Epithelial cell of esophagus (primary cell): Measurements from ENCODE around the gene SLC6A6.
A peak's percentile ranks its signal among the peaks of the same experiment; 100 is the strongest.

Source experiments
- DNase-seq: peaks from one replicate; pipeline ENCODE4 v3.0.0; 2010; ENCODE audit warnings: low read depth
- H3K4me3 ChIP-seq: 2 replicates; pipeline ENCODE4 v1.5.1; 2011; ENCODE audit warnings: mild to moderate bottlenecking, low read length, control low read depth
- TF ChIP-seq, protein P1 (sequence below): IDR thresholded peaks from 2 replicates; pipeline ENCODE4 v1.5.1; 2011; ENCODE audit warnings: low read depth, mild to moderate bottlenecking, low read length, control low read depth, inconsistent platforms; ENCODE audit not compliant: insufficient read depth; ENCODE audit errors: missing control alignments

The SLC6A6 gene

DNA sequence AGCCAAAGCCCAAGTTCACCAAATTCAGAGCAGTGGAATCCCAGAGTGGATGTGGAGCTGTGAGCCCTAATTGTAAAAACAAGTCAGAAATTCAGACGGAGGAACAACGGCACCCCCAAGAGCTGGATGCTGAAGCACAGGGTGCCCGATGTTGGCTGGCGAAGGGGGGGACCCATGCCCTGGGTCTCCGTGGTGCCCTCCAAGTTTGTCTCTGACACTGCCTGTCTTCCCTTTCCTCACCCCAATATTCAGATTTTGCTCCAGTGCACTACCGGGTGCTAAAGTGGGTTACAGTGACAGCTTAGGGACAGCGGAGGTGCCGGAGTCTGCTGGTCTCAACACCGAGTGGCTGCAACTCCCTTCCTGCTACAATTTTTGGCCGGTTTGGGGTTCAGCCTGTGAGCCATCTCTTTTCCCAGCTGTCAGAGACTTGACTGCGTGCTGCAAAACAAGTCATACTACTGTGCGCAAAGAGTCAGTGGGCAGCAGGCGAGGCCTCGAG, 131.1 kb downstream of the SLC6A6 start:
- DNase-seq = no peak
- no peak overlapping the region for H3K4me3 ChIP-seq
- TF ChIP-seq, protein P1, sequence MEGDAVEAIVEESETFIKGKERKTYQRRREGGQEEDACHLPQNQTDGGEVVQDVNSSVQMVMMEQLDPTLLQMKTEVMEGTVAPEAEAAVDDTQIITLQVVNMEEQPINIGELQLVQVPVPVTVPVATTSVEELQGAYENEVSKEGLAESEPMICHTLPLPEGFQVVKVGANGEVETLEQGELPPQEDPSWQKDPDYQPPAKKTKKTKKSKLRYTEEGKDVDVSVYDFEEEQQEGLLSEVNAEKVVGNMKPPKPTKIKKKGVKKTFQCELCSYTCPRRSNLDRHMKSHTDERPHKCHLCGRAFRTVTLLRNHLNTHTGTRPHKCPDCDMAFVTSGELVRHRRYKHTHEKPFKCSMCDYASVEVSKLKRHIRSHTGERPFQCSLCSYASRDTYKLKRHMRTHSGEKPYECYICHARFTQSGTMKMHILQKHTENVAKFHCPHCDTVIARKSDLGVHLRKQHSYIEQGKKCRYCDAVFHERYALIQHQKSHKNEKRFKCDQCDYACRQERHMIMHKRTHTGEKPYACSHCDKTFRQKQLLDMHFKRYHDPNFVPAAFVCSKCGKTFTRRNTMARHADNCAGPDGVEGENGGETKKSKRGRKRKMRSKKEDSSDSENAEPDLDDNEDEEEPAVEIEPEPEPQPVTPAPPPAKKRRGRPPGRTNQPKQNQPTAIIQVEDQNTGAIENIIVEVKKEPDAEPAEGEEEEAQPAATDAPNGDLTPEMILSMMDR = no peak

DNA sequence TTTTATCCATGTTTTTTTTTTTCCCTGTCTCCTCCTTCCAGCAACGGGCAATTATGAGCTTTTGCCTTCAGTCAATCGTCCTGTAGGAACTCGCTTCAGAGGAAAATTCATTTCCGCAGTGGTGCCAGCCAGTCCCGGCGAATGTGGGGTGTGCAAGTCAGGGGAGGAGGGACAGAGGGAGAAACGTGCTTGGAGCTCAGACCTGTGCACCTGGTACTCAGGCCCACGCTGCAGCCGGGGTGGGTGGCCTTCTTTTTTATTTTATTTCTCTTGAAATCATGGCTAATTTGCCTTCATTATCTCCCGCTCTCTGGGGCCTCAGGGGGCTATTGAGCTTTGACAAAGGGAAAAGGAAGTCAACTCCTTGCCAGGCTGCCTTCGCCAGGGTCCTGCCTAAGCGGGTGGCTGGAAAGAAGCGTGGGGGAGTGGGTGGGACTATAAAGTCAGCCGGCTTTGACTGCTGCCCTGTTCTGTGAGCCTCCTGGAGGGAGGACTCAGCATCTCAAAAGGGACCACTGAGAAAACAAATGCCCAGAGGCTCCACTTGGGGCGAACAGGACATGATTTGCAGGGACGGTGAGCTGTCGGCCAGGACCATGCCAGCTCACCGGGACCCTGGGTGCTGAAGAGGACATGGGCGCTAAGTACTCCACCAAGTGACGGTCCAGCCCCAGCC, 132.2 kb downstream of the SLC6A6 start:
- TF ChIP-seq, protein P1 = no peak
- peak; percentile 21 for DNase-seq
- no peak overlapping the region for H3K4me3 ChIP-seq

DNA sequence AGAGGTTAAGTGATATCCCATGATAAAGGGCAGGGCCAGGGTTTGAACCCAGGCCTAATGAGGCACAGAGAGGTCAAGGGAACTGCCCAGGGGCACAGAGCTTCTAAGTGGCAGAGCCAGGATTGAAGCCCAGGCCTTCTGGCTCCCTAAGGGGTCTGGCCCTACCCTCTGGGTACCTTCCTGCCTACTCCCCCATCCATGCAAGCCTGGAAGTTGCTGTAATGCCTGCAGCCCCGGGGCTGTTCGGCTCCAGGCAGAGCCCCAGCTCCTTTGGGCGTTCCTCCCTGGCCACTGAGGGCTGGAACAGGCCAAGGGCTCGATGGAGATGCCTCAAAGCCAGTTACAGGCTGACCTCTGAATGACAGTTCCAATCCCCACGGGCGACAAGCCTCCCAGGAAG, 133.2 kb downstream of the SLC6A6 start:
- TF ChIP-seq, protein P1 = no peak
- H3K4me3 ChIP-seq = no peak overlapping the region
- DNase-seq = no peak

DNA sequence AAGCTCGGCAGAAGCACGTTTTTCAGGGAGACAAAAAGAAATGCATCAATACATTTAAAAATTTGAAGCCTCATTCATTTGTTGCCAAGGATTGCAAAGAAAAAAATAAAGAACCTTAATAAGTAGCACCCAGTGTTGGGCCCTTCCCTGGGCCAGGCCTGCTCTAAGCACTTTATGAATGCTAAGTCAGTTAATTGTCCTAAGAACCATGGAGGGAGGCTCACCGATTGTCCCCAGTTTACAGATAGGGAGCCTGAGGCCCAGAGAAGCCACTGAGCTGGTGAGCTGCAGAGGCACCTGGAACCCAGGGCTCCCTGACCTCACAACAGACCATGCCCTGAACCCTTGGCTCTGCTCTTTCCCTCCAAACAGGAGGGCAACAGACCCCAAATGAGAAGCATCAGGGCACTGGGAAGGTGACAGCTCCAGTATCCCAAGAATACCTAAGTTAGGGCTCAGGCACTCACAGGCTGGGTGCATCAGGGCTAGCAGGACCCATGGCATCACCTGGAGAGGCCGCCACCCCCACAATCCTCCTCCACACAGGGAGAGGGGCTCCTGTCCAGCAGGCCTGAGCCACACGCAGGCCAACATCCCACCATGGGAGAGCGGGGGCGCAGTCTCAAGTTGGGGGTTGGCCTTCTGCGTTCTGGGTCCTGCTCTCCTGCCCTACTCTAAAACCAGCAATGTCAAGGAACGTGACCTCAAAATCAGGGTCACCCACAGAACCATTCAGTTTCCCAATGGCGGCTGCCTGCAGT, 133.8 kb downstream of the SLC6A6 start:
- H3K4me3 ChIP-seq = no peak overlapping the region
- TF ChIP-seq, protein P1 = no peak
- DNase-seq = no peak

DNA sequence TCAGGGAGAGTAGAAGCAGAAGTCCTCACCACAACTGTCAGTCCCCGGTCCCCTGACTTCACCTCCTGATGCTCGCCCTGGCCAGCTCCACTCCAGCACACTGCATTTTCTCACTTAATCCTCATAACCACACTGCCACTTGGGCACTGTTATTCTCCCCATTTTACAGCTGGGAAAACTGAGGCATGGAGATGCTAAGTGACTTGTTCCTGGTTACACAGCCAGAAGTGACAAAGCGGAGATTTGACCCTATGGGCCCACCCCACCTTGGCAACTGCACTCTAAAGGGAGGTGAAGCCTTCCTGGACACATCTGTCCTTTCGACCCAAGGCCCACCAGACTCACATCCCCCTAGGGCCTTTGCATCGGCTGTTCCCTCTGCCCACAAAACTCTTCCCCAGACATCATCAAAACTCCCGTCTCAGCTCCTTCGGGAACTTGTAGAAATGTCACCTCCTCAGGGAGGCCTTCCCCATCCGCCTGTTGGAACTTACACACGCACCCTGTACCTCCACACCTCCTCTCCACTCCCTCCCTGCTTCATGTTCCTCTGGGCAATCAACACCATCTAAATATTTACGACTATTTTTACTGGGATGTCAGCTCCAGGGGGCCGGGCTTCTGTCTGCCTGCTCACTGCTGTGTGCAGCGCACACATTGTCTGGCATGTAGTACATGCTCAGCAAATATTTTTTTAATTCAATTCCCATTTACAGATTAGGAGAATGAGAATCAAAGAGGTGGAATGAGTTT, 134.6 kb downstream of the SLC6A6 start:
- DNase-seq = no peak

DNA sequence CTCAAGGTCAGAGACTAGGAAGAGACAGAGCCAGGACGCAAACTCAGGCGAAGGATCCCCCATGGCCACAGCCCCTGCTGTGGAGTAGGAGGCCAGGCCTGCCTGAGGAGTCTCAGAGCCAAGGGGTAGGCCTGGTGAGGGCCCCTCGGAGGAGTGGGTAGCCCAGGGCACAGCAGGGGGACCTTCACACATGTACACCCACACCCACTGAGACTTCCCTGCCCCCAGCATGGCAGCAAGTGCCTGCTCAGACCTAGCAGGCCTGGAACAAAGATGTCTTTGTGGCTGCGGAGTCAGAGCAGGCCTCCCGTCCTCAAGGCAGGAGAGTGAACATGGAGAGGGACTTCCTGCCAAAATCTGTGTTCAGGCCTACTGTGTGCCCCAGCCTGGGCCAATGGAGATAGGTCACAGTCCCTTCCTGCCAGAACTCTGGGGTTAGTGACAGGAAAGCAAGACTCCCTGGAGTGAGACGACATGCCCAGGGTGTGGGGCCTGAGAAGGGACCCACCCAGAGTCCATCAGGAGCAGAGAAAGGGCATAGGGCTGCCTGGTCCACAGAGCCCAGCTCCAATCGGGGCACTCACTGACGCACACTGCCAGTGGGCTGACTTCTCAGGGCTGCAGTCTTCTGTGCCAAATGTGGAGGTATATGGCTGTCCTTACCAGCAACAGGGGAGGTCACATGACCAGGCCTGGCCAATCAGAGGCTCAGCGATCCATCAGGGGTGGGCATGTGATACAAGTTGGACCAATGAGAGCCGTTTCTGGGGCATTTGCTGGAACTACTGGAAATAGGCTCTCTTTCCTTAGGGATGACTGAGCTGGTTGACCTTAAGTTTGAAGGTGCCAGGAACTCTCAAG, 135.4 kb downstream of the SLC6A6 start:
- no peak overlapping the region for H3K4me3 ChIP-seq
- no peak for DNase-seq

More for the DNA sequence above, 134.6 kb downstream of the SLC6A6 start:
- TF ChIP-seq, protein P1 = no peak
- no peak overlapping the region for H3K4me3 ChIP-seq

More for the DNA sequence above, 135.4 kb downstream of the SLC6A6 start:
- TF ChIP-seq, protein P1 = no peak
